GM23248 (cell line): ENCODE results near the gene PPP6R2. TPM values are rescaled to one million over a fixed set of nuclear protein-coding genes. Genes with fewer than 3 reads are reported as not detected.
"Not testable (repeated sequence)": the region's sequence is repeated elsewhere in the genome, so short reads cannot be mapped to it uniquely, and the experiment has no call there.

Source experiments
- DNase-seq: peaks from one replicate; pipeline ENCODE4 v3.0.0-alpha.2; 2015
- H2AFZ ChIP-seq: fragments of 200-600 bp; sonication (generic); 2 replicates; pipeline ENCODE4 v1.6.1; 2016; ENCODE audit warnings: antibody characterized with exemption
- H3F3A ChIP-seq: fragments of 200-600 bp; sonication (generic); 2 replicates; pipeline ENCODE4 v1.6.1; 2016; ENCODE audit warnings: mild to moderate bottlenecking, antibody characterized with exemption, mixed run types; ENCODE audit not compliant: insufficient read depth
- H3K27ac ChIP-seq: fragments of 200-600 bp; sonication (generic); 2 replicates; pipeline ENCODE4 v1.5.1; 2016; ENCODE audit warnings: mild to moderate bottlenecking
- H3K27me3 ChIP-seq: fragments of 200-600 bp; sonication (generic); replicated peaks from 2 replicates; pipeline ENCODE4 v1.6.1; 2016; ENCODE audit warnings: mild to moderate bottlenecking; ENCODE audit not compliant: insufficient read depth
- H3K36me3 ChIP-seq: fragments of 200-600 bp; sonication (generic); 2 replicates; pipeline ENCODE4 v1.6.1; 2016; ENCODE audit warnings: low read depth, mild to moderate bottlenecking
- H3K4me1 ChIP-seq: fragments of 200-600 bp; sonication (generic); 2 replicates; pipeline ENCODE4 v1.6.1; 2016; ENCODE audit warnings: mild to moderate bottlenecking; ENCODE audit not compliant: insufficient read depth
- H3K4me2 ChIP-seq: fragments of 200-600 bp; sonication (generic); one replicate; pipeline ENCODE4 v1.6.1; 2016; ENCODE audit warnings: mild to moderate bottlenecking; ENCODE audit not compliant: unreplicated experiment
- H3K4me3 ChIP-seq: fragments of 200-600 bp; sonication (generic); 2 replicates; pipeline ENCODE4 v1.5.1; 2016; ENCODE audit warnings: mild to moderate bottlenecking
- H3K79me2 ChIP-seq: fragments of 200-600 bp; sonication (generic); 2 replicates; pipeline ENCODE4 v1.6.1; 2016; ENCODE audit warnings: mild to moderate bottlenecking; ENCODE audit not compliant: insufficient read depth
- H3K9ac ChIP-seq: fragments of 200-600 bp; sonication (generic); 2 replicates; pipeline ENCODE4 v1.6.1; 2016; ENCODE audit warnings: mild to moderate bottlenecking
- H3K9me2 ChIP-seq: fragments of 200-600 bp; sonication (generic); 2 replicates; pipeline ENCODE4 v1.6.1; 2016; ENCODE audit warnings: mixed run types, mild to moderate bottlenecking, moderate library complexity; ENCODE audit not compliant: insufficient read depth
- H3K9me3 ChIP-seq: fragments of 200-600 bp; sonication (generic); one replicate; pipeline ENCODE4 v1.6.1; 2017; ENCODE audit warnings: low read depth
- H4K20me1 ChIP-seq: fragments of 200-600 bp; sonication (generic); 2 replicates; pipeline ENCODE4 v1.6.0; 2016; ENCODE audit not compliant: insufficient read depth
- EZH2 ChIP-seq: fragments of 200-600 bp; sonication (generic); IDR thresholded peaks from 2 replicates; pipeline ENCODE4 v1.6.1; 2018; ENCODE audit warnings: antibody characterized with exemption, mild to moderate bottlenecking; ENCODE audit not compliant: insufficient read depth, poor library complexity, severe bottlenecking
- EZH2phosphoT487 ChIP-seq: fragments of 200-600 bp; sonication (generic); IDR thresholded peaks from 2 replicates; pipeline ENCODE4 v1.6.1; 2018; ENCODE audit warnings: antibody characterized with exemption, moderate library complexity, mild to moderate bottlenecking, low read depth; ENCODE audit not compliant: insufficient read depth
- WGBS, 2 experiments: methylation state at CpG; one replicate each; pipeline ENCODE4 v1.1.6; 2015 to 2017; ENCODE audit warnings: low lambda C conversion rate in 2 of 2, low coverage in 1 of 2; ENCODE audit errors: missing lambda C conversion rate in 2 of 2; 5-methylcytosine and 5-hydroxymethylcytosine counted together
- in situ Hi-C: fragments of 300-500 bp; cut with MboI; formaldehyde crosslinking; loops from 2 replicates; pipeline ENCODE4 v1.15.0; 2020
- polyA plus RNA-seq: library from polyadenylated mRNA; unstranded; fragments of >200 nt; fragmentation: Nextera tagmentation; extraction: Ambion mirVana; gene quantifications from 2 replicates; pipeline ENCODE4 v1.2.1, GENCODE V29; 2016
- total RNA-seq: library from RNA; depleted of rRNA; stranded (reverse); fragments of >200 nt; shearing (Covaris generic); gene quantifications from 2 replicates; pipeline ENCODE4 v1.2.3, GENCODE V29; 2014

Gene PPP6R2
- total and polyA plus RNA-seq, 2 experiments from 2014 or later: 22.2 to 58.4 TPM

DNA sequence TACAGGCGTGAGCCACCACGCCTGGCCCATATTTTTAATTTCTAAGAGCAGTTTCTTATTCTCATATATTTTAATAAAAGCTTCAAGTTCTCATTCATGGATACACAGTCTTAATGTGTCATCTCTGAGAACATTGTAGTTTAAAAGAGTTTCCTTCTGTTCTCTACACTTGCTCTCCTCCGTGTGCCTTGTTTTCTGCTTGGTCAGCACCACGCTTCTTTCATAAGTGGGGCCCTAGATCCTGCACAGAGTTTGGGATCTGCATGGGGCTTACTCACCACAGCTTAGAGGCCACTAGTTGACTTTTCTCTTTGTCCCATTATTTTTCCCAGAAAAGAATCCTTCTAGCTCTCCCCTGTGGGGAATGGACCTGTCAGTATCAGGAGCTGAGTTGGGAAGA lies 58.8 kb downstream of the PPP6R2 start:
- peaks cover 3% of the 10 kb centered on the region; the same call in 1 of the 2 replicates for H3K36me3 ChIP-seq
- H4K20me1 ChIP-seq: no peaks in the 10 kb centered on the region
- no peak for TF ChIP-seq EZH2phosphoT487
- TF ChIP-seq EZH2: no peak
- no peaks in the 10 kb centered on the region for H3K9me3 ChIP-seq
- no peak overlapping the region for H3K9ac ChIP-seq
- H3K27me3 ChIP-seq: no peaks in the 10 kb centered on the region
- no peaks in the 10 kb centered on the region for H3K9me2 ChIP-seq
- no peaks in the 10 kb centered on the region for H3K4me1 ChIP-seq
- no peak overlapping the region for H2AFZ ChIP-seq
- in situ Hi-C loops: no loop called here
- no peak overlapping the region for H3K4me2 ChIP-seq
- H3K27ac ChIP-seq: no peak overlapping the region
- H3F3A ChIP-seq: 0 out of 2 replicates have a peak, but pooled peaks cover 7% of the 10 kb centered on the region
- H3K79me2 ChIP-seq: peaks cover 29% of the 10 kb centered on the region
- 92 to 96% methylated on average over 4 of the region's 4 CpGs for WGBS, 2 experiments
- no peak for DNase-seq
- H3K4me3 ChIP-seq: no peak overlapping the region

DNA sequence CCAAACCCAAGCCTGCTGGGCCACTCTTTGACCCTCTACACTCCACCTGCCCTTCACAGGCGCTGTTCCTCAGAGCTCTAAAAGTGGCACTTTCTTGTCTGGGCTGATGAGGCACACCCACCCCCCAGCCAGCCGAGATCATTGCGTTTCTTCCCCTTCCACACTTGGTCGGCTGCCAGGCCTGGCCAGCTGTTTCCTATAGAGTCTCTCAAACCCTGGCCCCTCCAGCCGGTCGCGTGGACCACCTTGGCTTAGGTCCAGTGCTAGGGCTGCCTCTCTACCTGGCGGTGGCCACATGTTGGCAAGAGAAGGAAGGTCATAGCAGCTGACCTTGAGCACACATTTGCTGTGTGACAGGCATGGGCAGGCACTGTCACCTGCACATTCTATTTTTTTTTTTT lies 60.6 kb downstream of the PPP6R2 start:
- Histone ChIP-seq H3K27ac (no peak overlapping the region), H3K36me3 (peaks cover 3% of the 10 kb centered on the region; the same call in 1 of the 2 replicates), H3K4me1 (no peaks in the 10 kb centered on the region), H3K9me2 (no peaks in the 10 kb centered on the region), H3F3A (0 out of 2 replicates have a peak, but pooled peaks cover 7% of the 10 kb centered on the region), H3K4me2 (no peak overlapping the region), H3K4me3 (no peak overlapping the region), H3K9ac (no peak overlapping the region), H3K27me3 (no peaks in the 10 kb centered on the region), H3K79me2 (peaks cover 29% of the 10 kb centered on the region), H4K20me1 (no peaks in the 10 kb centered on the region), H2AFZ (no peak overlapping the region), H3K9me3 (no peaks in the 10 kb centered on the region)
- 61 to 64% methylated on average over 8 of the region's 8 CpGs for WGBS, 2 experiments
- DNase-seq: no peak
- TF ChIP-seq EZH2: no peak
- no peak for TF ChIP-seq EZH2phosphoT487
- in situ Hi-C loops: no loop called here

DNA sequence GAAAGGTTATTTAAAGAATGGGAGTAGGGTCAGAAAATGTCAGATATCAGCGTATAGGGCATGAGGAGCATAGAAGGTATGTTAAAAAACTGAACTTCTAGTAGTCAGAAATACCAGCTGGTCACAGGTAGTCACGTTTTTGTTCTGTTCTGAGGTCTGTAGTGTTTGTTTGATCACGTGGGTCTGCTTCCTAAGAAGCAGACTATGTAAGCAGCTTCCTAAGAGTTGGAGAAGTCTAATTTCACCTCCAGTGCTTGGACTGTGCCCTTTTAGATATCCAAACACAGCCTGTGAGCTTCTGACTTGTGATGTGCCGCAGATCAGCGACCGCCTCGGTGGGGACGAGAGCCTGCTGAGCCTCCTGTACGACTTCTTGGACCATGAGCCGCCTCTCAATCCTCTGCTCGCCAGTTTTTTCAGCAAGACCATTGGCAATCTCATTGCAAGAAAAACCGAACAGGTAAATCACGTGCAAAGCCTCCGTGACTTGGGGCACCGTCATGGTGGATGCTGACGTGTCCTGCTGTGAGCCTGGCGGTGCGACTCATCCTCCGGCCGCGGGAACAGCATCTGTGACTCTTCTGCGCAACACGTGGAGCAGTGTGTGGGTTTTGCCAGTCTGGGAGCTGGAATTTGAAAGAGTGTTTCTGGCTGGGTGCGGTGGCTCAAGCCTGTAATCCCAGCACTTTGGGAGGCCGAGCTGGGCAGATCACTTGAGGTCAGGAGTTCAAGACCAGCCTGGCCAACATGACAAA lies 63.5 kb downstream of the PPP6R2 start:
- WGBS, 2 experiments: 92 to 95% methylated on average over 25 of the region's 25 CpGs
- Histone ChIP-seq H3K79me2 (peaks cover 29% of the 10 kb centered on the region), H3K36me3 (peaks cover 8% of the 10 kb centered on the region; the same call in 1 of the 2 replicates), H3K4me1 (no peaks in the 10 kb centered on the region), H3K9me2 (no peaks in the 10 kb centered on the region), H3K4me3 (no peak overlapping the region), H3K27me3 (no peaks in the 10 kb centered on the region), H4K20me1 (no peaks in the 10 kb centered on the region), H3K9me3 (no peaks in the 10 kb centered on the region), H3K27ac (no peak overlapping the region), H2AFZ (no peak overlapping the region), H3K4me2 (no peak overlapping the region), H3K9ac (no peak overlapping the region), H3F3A (no peaks in the 10 kb centered on the region)
- TF ChIP-seq EZH2phosphoT487 (no peak), EZH2 (no peak)
- in situ Hi-C loops: no loop called here
- no peak for DNase-seq

DNA sequence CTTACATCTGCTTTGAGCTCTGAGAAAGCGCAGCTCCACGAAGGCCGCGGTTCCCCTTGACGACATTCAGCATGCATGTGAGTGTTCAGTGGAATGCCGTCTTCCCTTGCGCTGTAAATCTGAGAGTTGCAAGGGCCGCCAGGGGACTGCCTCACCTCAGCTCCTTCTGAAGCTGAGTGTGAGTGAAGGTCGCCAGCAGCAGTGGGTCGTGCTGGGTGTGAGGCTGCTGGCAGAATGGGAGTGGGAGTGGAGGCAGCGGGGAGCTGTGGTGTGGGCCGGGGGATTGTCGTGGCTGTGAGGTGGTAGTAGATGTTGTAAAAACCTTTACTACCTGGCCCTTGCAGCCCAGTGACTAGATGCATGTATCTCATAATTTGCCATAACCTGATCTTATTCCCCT lies 65.2 kb downstream of the PPP6R2 start:
- in situ Hi-C loops: no loop called here
- no peak for DNase-seq
- no peak overlapping the region for H3K9ac ChIP-seq
- no peaks in the 10 kb centered on the region for H3F3A ChIP-seq
- no peak overlapping the region for H3K4me2 ChIP-seq
- no peak for TF ChIP-seq EZH2phosphoT487
- TF ChIP-seq EZH2: no peak
- peaks cover 8% of the 10 kb centered on the region; the same call in 1 of the 2 replicates for H3K36me3 ChIP-seq
- H3K27me3 ChIP-seq: no peaks in the 10 kb centered on the region
- H3K79me2 ChIP-seq: peaks cover 19% of the 10 kb centered on the region
- H3K27ac ChIP-seq: no peak overlapping the region
- H4K20me1 ChIP-seq: no peaks in the 10 kb centered on the region
- H3K9me3 ChIP-seq: no peaks in the 10 kb centered on the region
- H3K4me1 ChIP-seq: 0 out of 2 replicates have a peak, but pooled peaks cover 4% of the 10 kb centered on the region
- H3K9me2 ChIP-seq: no peaks in the 10 kb centered on the region
- 95 to 96% methylated on average over 13 of the region's 13 CpGs for WGBS, 2 experiments
- H3K4me3 ChIP-seq: no peak overlapping the region
- no peak overlapping the region for H2AFZ ChIP-seq

DNA sequence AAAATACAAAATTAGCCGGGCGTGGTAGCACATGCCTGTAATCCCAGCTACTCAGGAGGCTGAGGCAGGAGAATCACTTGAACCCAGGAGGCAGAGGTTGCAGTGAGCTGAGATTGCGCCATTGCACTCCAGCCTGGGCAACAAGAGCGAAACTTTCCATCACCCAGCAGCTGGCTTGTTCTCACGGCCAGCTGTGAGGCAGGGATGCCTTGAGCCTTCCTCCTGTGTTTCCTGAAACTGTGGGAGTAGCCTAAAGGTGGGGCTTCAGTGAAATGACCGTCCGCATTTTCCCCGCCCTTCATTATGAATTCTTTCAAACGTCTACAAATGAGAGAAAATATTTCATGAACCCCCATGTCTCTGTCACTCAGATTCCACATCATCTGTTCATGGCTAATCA lies 65.8 kb downstream of the PPP6R2 start:
- H3K4me2 ChIP-seq, DNase-seq, in situ Hi-C loops, H3K27me3 ChIP-seq, H3K27ac ChIP-seq, H3K4me3 ChIP-seq, H3K36me3 ChIP-seq, H3F3A ChIP-seq, H2AFZ ChIP-seq, H3K4me1 ChIP-seq, H4K20me1 ChIP-seq, H3K9me3 ChIP-seq, H3K9ac ChIP-seq, H3K9me2 ChIP-seq: not testable (repeated sequence)
- WGBS, 2 experiments: 81 to 83% methylated on average over 9 of the region's 9 CpGs
- peaks cover 13% of the 10 kb centered on the region for H3K79me2 ChIP-seq
